ENCODE data around the gene GPD1.
A peak's percentile ranks its signal among the peaks of the same experiment; 100 is the strongest.

The GPD1 gene

DNA sequence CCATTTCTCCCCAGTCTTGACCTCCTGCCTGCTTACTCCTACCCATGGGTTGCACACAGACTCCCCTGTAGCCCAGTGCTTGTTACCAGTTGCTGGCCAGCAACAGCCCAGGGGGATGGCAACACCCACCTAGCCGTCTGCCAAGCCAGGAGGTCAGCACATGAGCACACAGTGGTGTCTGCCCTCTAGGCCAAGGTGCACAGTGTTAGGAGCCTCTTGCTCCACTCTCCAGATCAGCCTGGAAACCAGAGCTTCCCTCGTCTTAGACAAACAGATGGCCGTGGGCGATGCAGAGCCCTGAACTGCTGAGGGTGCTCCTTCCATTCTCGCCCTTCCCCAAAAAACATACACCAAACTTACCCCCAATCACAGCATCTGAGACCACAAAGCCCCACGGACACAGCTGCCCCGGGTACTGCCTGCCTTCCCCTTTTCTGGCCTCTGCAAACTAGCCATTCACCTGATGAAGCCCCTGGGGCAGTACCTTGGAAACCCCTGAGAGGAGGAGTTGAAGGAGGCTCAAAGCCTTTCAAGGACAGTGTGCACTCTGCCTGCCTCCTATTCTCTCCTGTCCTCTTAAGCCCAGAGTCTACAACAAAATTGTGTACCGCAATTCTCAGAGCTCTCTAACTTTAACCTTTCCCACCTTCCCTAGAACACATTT, 1.0 kb upstream of the GPD1 start:
- no peak for FAIRE-seq

DNA sequence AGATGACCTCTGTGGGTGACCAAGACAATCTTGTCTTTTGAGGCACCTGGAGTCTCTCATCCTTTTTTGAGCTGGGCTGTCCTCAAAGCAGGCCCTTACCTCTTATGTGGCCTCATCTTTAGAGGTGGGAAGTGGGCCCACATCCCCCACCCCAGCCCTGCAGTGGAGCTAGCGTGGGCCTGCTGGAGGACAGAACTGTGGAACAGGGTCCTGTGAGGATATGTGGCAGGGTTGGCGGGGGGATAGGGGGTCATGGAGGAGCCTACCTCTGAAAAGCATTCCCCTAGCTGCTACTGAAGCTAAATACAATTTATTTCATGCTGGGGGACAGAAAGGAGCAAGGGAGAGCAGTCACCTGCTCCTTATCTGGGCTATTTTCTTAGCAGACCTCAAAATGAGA, 457 bp upstream of the GPD1 start:
- FAIRE-seq, result no peak

DNA sequence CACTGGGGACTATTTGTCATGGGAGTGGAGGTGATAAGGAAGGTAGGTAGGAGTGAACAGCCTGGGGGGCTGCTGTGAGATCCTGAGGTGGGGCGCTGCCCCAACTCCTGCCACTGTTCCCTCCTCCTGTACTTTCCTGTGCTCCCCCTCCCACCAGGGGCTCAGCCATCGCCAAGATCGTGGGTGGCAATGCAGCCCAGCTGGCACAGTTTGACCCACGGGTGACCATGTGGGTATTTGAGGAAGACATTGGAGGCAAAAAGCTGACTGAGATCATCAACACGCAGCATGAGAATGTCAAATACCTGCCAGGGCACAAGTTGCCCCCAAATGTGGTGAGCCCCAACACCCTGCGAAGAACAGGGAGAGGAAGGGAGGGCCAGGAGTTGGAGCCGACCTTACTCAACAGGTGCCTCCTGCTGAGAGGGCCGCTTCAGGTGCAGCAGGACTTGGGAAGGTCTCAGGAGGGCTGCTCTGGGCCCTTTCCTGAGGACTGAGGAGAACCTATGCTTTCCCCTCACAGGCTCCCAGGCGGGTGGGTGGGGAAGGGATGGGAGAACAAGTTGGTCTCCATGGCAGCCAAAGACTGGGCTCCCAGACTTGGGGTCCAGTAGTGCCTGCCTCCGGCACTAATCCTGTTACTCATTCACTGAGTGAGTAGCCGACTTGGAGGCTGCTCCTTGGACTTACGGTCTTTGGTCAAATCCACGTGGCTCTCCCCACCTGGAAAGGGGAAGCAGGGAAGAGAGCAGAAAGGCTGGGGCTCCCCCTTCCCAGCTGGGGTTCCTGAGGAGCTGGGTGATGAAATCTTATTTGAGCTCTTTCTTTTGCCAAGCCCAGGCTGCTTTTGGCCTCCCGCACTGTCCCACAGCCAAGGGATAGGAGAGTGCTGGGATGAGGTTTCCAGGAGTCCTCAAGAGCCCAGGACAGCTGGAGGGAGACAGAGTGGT, 884 bp downstream of the GPD1 start:
- no peak for FAIRE-seq

DNA sequence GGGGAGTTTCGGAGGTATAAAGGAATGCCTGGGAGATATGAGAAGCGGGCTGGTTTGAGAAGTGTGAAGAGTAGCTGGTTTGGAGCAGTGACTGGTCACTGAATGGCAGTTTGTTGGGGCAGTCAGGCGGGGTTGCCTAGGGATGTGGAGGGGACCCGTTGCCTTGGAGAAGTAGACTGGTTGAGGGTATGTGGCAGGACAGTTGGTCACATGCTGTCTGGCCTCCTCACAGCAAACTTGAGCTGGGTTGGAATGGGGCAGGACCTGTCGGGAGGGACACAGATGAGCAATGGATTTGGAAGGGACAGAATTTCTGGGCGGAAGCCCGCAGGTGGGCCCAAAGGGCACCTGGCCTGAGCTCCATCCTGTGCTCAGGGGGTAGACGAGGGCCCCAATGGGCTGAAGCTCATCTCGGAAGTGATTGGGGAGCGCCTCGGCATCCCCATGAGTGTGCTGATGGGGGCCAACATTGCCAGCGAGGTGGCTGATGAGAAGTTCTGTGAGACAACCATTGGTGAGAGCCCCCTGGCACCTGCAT, 2.2 kb downstream of the GPD1 start:
- no peak for FAIRE-seq

DNA sequence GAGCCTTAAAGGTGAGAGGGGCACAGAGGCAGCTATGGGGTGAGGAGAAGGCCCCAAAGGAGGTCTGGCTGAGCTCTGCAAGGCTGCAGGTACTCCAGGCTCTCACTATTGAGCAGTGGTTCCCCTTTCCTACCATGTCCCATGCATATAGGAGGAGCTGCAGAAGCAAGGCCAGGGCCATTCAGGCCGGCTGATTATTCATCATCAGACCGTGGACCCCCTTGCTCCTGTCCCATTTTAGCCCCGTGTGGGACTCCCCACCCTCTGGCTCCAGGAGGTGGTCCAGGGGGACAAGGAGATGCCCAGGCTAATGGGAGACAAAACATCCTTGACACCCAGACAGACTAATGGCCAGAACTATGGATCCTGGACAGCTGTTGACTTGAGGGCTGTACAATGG, 3.1 kb downstream of the GPD1 start:
- no peak for FAIRE-seq

DNA sequence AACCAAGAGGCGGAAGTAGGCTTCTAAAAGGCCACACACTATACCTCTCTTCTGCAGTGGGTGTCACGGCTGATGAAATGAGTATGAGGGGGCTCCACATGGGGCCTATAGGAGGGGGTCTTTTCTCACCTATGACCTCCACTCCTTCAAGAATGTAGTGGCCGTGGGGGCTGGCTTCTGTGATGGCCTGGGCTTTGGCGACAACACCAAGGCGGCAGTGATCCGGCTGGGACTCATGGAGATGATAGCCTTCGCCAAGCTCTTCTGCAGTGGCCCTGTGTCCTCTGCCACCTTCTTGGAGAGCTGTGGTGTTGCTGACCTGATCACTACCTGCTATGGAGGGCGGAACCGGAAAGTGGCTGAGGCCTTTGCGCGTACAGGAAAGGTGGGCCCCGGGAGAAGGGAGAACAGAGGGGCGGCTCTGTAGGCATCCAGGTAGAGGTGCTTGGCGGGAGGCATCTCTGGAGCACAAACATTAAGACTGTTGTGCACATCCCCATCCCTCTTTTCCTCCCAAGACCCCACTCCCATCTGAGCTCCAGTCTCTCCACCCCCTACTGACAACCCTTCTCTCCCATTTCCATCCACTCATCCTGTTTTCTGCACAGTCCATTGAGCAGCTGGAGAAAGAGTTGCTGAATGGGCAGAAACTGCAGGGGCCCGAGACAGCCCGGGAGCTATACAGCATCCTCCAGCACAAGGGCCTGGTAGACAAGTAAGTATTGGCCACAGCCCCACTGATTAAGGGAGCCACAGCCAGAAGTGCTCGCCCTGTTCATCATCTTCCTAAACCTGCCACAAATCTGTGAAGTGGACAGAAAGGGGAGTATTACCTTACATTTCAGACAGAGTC, 3.8 kb downstream of the GPD1 start:
- no peak for FAIRE-seq

DNA sequence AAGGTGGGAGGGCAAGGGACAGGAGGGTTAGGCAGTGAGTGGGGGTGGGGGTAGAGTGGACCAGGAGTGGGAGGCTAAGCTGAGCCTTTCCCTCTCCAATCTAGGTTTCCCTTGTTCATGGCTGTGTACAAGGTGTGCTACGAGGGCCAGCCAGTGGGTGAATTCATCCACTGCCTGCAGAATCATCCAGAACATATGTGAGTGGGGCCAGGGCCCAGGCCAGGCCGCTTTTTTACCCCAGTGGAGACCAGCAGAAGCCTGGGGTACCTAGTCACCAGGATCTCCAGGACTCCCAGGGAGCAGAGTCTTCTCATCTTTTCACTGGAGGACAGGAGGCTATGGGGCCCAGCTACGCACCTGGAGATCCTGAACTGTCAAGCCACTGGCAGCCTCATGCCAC, 5.5 kb downstream of the GPD1 start:
- no peak for FAIRE-seq

DNA sequence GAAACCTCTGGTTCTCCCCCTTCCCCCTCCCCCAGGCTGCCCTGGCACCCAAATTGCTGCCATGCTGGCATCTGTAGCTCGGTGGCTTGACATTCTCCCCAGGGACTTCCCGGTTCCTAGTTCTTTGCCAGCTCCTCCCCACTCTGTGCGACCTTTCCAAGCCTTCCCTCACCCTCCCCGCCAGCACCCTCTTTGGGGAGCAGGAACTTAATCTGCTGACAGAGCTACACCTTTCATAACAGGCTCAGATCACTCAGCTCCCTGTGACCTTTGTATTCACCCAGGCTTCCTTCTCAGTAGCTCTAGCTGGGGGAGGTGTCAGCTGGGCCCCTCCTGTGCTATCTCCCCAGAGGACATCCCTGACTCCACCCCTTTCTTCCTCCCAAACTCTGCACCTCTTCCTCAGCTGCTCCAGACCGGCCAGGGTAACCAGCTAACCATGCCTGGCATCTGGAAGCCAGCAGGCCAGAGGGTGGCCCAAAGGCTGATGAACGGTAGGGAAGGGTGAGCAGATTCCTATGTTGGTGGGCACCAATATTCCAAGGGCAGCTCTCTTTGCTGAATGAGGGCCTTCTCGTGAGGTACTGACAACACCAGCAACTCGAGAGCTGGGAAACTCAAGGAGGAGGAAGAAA, 6.4 kb downstream of the GPD1 start:
- no peak for FAIRE-seq

DNA sequence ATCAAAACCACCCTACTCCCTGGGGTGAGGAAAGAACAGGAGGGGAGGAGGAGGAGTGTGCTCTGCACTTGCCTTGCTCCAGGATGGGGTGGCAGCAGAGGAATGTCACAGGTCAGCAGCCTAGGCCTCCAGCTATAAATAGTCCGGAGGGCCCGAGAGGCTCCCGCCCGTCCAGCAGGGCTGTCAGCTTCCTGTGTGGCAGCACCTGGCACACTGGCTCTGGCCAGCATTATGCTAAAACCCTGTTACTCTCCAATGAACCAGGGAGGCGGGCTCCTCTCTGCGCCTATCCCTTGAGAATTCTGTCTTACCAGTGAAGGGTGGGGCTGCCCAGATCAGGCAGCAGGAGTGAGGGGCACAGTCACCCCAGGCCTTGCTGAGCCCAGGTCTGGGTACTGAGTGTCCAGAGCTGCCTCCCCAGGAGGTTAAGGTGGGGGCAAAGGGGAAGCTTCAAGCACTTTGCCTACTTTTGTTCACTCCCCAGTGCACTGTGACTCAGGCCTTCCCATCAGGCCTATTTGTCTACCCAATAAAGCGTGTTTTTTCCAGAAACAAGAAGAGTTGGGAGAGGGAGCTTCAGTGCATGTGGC, 7.0 kb downstream of the GPD1 start:
- no peak for FAIRE-seq

DNA sequence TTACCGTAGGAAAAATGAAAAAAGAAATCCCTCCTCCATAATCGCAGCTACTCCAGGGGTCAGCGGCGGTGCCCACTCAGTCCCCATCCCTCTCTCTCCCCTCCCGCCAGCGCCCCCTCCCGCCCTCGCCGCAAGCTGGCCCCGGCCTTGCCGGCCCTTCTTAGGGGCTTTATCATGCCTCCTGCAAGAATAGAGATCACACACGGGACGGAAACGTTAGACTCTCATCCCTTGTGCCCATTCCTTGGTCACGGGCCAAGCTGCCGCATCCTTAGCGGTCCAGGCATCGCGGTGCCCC, 7.5 kb downstream of the GPD1 start:
- FAIRE-seq, result no peak

DNA sequence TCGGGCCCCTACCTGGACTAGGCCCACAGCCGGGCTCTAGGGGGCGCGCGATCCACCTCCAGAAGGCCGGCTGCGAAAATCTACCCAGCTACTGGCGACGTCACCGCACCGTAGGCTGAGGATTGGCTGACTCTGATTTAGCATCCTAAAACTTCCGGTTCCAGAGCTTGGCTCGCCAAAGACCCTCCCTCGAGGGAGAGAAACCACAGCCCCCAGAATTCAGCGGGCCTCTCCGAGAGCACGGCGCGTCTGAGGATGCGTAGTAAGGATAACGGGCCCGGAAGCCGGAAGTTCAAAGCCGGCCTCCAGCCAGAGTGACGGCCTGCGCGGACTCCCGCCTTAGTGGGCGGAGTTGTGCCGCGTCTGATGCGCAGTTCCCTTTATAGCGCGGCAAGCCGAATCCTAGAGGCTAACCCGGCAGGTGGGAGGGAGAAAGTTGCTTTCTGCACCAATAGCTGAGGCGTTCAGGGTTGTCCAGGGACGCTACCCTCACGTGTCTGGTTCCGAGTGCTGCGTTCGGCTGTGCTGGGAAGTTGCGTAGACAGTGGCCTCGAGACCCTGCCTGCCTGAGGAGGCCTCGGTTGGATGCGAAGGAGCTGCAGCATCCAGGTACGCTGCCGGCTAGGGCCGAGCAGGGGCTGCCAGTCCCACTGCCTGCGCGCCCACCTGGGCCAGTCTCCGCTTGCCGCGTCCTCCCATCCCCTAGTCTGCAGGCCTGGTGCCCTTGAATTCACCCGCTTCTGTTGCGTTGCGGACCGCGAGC, 8.1 kb downstream of the GPD1 start, which contains the start of gene COX14:
COX14 (plus strand) TSS at position 544 of the 763 bp plus-strand sequence. CDS start 7,808 bp downstream, outside the sequence.
- FAIRE-seq, result peak; percentile 86

DNA sequence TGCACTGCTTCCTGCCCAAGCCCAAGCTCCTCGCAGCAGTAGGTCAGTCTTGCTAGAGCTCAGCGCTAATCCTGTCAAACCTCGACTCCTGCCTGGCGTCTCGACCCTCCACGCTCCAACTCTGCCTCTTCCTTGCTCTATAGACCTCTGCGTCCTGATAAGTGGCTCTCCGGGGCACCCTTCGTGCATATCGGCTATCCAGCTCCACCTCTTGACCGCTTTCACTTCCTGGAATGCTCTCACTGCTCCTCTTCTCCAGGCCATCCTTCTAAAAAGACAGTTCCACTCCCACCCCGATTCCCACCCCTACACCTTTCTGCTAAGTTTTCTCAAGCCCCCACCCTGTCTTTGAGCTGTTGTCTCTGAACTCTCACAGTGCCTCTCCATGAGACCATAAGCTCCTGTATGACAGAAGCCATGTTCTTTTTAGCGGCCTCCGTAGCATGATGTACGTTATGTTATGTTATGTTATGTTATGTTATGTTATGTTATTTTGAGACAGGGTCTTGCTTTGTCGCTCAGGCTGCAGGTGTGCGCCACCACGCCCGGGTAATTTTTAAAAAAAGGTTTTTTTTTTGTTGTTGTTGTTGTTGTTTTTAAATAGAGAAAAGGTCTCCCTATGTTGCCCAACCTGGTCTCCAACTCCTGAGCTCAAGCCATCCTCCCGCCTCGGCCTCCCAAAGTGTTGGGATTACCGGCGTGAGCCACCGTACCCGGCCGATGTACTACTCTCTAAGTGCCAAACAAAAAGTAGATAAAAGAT, 8.8 kb downstream of the GPD1 start:
- FAIRE-seq, result no peak

DNA sequence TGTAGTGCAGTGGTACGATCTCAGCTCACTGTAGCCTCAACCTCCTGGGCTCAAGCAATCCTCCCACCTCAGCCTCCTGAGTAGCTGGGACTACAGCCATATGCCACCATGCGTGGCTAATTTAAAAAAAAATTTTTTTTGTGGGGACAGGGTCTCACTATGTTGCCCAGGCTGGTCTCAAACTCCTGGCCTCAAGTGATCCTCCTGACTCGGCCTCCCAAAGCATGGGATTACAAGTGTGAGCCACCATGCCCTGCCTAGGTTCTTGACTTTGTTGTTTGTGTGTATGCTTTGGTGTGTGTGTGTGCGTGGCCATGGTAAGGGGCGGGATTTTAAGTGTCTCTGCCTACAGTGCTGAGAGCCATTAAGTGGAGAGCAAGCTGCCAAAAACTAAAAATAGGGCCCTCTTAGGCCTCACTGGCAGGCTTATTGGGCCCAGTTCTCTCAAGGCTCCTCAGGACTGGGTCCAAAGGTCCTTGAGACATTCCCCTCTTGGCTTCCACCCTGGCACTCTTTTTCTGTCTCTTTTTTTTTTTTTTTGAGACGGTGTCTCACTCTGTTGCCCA, 13.3 kb downstream of the GPD1 start:
- FAIRE-seq, result no peak

DNA sequence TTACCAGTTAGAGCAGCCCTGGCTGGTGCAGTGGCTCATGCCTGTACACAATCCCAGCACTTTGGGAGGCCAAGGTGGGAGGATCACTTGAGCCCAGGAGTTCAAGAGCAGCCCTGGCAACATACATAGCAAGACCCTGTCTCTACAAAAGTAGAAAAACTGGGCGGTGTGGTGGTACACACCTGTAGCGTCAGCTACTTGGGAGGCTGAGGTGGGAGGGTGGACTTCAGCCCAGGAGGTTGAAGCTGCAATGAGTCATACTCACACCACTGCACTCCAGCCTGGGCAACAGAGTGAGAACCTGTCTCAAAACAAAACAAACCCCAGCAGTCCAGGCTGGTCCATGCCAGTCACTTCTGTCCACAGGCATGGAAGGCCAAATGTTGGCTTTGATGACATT, 15.6 kb downstream of the GPD1 start:
- FAIRE-seq, result no peak

DNA sequence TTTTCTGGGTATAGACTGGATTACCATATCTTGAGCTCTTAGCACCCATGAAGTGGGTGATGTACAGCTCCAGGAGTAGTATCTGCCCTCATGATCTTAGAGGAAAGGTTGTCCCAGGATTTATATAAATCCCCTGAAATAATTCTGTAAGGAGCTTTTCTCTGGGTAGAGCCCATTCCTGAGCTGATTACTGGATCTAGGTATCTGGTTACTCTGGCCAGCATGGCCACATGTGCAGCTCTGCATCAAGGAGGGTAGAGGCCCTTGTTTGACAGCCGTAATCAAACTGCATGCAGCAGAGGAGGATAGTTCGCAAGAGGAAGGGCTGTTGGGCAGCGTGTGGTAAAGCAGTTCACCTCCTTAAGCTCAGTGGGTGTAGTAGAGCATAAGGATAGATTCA, 16.7 kb downstream of the GPD1 start:
- no peak for FAIRE-seq

DNA sequence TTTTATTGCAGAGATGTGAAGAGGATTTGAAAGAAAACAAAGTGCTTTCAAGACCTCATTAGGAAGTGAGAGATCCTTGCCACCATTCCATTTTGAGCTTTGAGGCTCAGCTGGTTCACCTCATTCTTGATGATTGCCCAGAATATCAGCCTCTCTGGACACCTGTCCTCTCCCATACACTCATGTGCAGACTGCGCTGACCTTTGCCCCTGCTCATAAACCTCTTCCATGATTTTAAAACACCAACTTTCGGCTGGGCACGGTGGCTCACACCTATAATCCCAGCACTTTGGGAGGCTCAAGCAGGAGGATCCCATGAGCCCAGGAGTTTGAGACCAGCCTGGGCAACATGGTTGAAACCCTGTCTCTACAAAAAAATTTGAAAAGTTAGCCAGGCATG, 17.1 kb downstream of the GPD1 start:
- FAIRE-seq, result no peak

DNA sequence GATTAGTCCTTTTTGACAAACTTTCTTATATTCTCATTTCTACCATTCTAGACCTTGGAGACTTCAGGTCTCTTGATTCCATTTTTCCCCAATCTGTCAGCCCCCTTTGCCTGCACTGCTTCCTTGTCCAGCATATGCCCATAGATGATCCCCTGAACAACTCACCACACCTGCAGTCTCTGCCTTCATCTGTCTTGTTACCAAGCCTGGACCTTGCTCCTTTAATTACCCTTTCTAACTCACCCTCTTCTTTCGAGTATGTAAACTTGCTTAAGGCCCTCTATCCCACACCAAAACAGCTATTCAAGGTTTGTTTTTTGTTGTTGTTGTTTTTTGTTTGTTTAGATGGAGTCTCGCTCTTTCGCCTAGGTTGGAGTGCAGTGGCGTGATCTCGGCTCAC, 17.8 kb downstream of the GPD1 start:
- FAIRE-seq, result no peak

DNA sequence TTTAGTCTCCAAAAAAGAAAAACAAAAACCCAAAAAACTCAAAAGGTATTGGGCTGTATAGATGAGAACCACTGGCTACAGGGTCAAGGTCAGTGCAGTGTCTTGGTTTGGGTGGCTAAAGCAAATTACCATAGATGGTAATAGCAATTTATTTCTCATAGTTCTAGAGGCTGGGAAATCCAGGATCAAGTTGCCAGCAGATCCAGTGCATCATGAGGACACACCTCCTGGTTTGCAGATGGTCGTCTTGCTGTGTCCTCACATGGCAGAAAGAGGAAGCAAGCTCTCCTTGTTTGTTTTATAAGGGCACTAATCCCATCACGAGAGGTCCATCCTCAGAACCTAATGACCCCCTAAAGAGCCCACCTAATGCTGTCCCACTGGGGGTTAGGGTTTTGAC, 19.4 kb downstream of the GPD1 start:
- no peak for FAIRE-seq

DNA sequence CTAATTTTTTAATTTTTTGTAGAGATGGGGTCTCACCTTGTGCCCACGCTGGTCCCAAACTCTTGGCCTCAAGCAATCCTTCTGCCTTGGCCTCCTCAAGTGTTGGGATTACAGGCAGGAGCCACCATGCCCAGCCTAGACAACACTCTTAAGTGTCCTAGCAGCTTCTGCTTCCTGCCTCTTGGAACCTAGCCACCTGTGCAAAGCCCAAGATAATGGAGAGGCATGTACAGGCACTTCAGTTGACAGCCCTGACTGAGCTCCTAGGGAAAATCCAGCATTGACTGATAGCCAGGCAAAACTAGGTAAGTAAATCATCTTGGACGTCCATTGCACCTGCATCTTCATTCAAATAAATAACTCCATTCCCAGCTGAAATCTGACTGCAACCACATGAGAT, 23.7 kb downstream of the GPD1 start:
- FAIRE-seq, result no peak

DNA sequence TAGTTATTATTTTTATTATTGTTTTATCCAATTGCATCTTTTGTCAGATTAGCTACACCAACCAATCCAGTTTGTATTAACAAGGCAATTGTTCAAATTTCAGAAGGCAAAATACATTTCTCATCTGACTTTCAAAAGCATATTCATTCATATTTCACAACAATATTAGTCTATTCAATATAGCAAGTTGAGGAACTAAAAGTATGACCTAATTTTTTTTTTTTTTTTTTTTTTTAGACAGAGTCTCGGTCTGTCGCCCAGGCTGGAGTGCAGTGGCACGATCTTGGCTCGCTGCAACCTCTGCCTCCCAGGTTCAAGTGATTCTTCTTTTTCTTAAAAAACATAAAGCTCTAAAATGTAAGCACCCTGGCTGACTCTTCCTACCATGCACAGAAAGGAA, 25.5 kb downstream of the GPD1 start:
- FAIRE-seq, result no peak

Data from islet of Langerhans (tissue), 1 donor.